CD4-positive, alpha-beta T cell (primary cell): ENCODE data around the gene PIK3C3. TPM values are rescaled to one million over a fixed set of nuclear protein-coding genes. Genes with fewer than 3 reads are reported as not detected.

Source experiments
- ATAC-seq: fragments of 200-7000 bp; cut with Tn5 transposase; one replicate; pipeline ENCODE4 v1.10.0; 2022; ENCODE audit warnings: mild to moderate bottlenecking; ENCODE audit not compliant: poor library complexity
- CTCF ChIA-PET: fragments of 350-600 bp; sonication (Branson Sonifier 250); formaldehyde crosslinking; loops from one replicate; lab custom pipeline; 2021; ENCODE audit warnings: antibody characterized with exemption, inconsistent platforms; lab: Charles Lee
- POLR2A ChIA-PET: fragments of 350-600 bp; sonication (Branson Sonifier 250); formaldehyde crosslinking; loops from one replicate; lab custom pipeline; 2021; ENCODE audit warnings: antibody characterized with exemption, inconsistent platforms; lab: Charles Lee
- DNase-seq, 14 experiments: peaks; one replicate each; pipeline ENCODE4 v3.0.0-alpha.2; 2013 to 2020; ENCODE audit warnings: mixed read lengths in 2 of 14
- H3K27ac ChIP-seq, 2 donors: one replicate each; pipeline versions ENCODE4 v1.5.1 to v1.7.0; 2013; ENCODE audit warnings: low read length in 2 of 2, low read depth in 1 of 2, mild to moderate bottlenecking in 1 of 2
- H3K27me3 ChIP-seq, 2 experiments: 1 replicate in 1 of 2; 2 replicates in 1 of 2; pipeline versions ENCODE4 v1.6.1 to v1.7.0; 2013; ENCODE audit warnings: low read length in 2 of 2, control low read depth in 1 of 2, mild to moderate bottlenecking in 1 of 2, moderate library complexity in 1 of 2; ENCODE audit not compliant: insufficient read depth in 2 of 2, control insufficient read depth in 1 of 2
- H3K36me3 ChIP-seq: one replicate; pipeline ENCODE4 v1.6.1; 2013; ENCODE audit warnings: low read length, control low read depth; ENCODE audit not compliant: insufficient read depth
- H3K4me1 ChIP-seq: one replicate; pipeline ENCODE4 v1.6.1; 2013; ENCODE audit warnings: low read length, control low read depth; ENCODE audit not compliant: insufficient read depth
- H3K4me3 ChIP-seq: one replicate; pipeline ENCODE4 v1.5.1; 2013; ENCODE audit warnings: mild to moderate bottlenecking, low read length, moderate library complexity
- H3K9me3 ChIP-seq, 2 experiments: 1 replicate in 1 of 2; 2 replicates in 1 of 2; pipeline versions ENCODE4 v1.6.1 to v1.7.0; 2013; ENCODE audit warnings: low read length in 2 of 2, mild to moderate bottlenecking in 2 of 2, control low read depth in 1 of 2, moderate library complexity in 1 of 2; ENCODE audit not compliant: control insufficient read depth in 1 of 2, insufficient read depth in 1 of 2
- H3K27ac Mint-ChIP-seq: one replicate; pipeline ENCODE4 v1.8.0; 2020; ENCODE audit warnings: mixed read lengths
- H3K27me3 Mint-ChIP-seq: one replicate; pipeline ENCODE4 v1.8.0; 2021; ENCODE audit warnings: mixed read lengths
- H3K36me3 Mint-ChIP-seq: one replicate; pipeline ENCODE4 v1.8.0; 2021; ENCODE audit warnings: low read depth, mixed read lengths
- H3K4me1 Mint-ChIP-seq: one replicate; pipeline ENCODE4 v1.8.0; 2021; ENCODE audit warnings: low read depth, mixed read lengths
- H3K4me3 Mint-ChIP-seq: one replicate; pipeline ENCODE4 v1.8.0; 2020; ENCODE audit warnings: mild to moderate bottlenecking, mixed read lengths
- H3K9me3 Mint-ChIP-seq: one replicate; pipeline ENCODE4 v1.8.0; 2020; ENCODE audit warnings: mixed read lengths
- intact Hi-C, 2 experiments: fragments of 100-400 bp; cut with DNase I in 1 of 2; cut with micrococcal nuclease in 1 of 2; formaldehyde crosslinking; loops; one replicate each; pipeline versions ENCODE4 v1.15.1 to v1.9.0; 2023 to 2025; cut with DNase I, micrococcal nuclease
- total RNA-seq, 174 experiments: library from RNA in 2 of 174; stranded (reverse) in 2 of 174; gene quantifications; one replicate each; pipeline ENCODE4 v1.2.3 and lab custom pipeline; 2021 to 2026
- TF ChIP-seq, protein P1 (sequence below): fragments of 200-600 bp; IDR thresholded peaks from one replicate; pipeline ENCODE4 v1.8.0; 2022; ENCODE audit warnings: antibody characterized with exemption, mild to moderate bottlenecking

The PIK3C3 gene
- total RNA-seq, 2 experiments from 2014 or later = 33.5 to 34.2 TPM

DNA sequence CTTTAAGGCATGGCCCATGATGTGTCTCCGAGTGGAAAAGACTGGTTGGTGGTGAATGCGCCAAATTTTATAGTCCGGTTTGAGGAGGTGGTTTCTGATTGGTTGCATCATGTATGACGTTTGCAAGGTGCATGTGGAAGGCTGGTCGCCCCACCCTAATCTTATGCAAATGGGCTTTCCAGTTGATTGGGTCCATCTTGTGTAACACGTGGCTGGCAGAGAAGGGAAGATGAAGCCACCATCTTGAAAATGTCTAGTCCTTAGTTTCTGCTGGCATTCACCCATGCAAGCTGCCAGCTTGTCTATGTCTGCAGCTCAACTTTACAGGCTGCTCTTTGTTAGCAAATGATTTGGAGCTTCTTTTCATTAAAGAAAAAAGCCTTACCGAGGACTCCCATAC lies 132.2 kb downstream of the PIK3C3 start:
- Histone ChIP-seq H3K4me1 (no peaks in the 10 kb centered on the region), H3K27me3 (no peaks in the 10 kb centered on the region), H3K4me3 (no peak overlapping the region), H3K9me3 (no peaks in the 10 kb centered on the region), H3K27ac (no peak overlapping the region), H3K36me3 (peaks cover 9% of the 10 kb centered on the region)
- Mint-ChIP-seq H3K36me3 (peaks cover 39% of the 10 kb centered on the region), H3K27ac (no peak overlapping the region), H3K27me3 (no peaks in the 10 kb centered on the region), H3K9me3 (peaks cover 5% of the 10 kb centered on the region), H3K4me1 (no peaks in the 10 kb centered on the region), H3K4me3 (no peak overlapping the region)
- intact Hi-C loops = no loop called here
- CTCF ChIA-PET = no interaction called here
- ATAC-seq (no peak), DNase-seq (no peak)
- TF ChIP-seq, protein P1, sequence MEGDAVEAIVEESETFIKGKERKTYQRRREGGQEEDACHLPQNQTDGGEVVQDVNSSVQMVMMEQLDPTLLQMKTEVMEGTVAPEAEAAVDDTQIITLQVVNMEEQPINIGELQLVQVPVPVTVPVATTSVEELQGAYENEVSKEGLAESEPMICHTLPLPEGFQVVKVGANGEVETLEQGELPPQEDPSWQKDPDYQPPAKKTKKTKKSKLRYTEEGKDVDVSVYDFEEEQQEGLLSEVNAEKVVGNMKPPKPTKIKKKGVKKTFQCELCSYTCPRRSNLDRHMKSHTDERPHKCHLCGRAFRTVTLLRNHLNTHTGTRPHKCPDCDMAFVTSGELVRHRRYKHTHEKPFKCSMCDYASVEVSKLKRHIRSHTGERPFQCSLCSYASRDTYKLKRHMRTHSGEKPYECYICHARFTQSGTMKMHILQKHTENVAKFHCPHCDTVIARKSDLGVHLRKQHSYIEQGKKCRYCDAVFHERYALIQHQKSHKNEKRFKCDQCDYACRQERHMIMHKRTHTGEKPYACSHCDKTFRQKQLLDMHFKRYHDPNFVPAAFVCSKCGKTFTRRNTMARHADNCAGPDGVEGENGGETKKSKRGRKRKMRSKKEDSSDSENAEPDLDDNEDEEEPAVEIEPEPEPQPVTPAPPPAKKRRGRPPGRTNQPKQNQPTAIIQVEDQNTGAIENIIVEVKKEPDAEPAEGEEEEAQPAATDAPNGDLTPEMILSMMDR = no peak
- POLR2A ChIA-PET = no interaction called here

DNA sequence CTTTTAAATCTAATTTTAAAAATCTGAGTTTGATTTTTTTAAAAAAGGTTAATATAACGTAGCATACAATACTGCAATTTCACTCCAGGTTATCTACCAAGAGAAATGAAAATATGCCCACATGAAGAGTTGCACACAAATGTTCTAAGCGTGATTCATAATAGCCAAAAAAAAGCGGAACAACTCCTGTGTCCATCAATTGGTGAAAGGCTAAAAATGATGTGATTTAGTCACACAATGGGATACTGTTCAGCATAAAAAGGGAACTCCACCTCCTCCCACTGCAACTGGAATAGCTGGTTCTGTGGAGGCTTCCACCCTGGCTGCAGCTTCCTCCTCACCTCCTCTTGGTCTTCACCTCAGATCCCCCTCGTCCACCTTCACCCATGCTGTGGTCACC lies 132.8 kb downstream of the PIK3C3 start:
- Mint-ChIP-seq H3K27me3 (no peaks in the 10 kb centered on the region), H3K36me3 (peaks cover 33% of the 10 kb centered on the region), H3K27ac (no peak overlapping the region), H3K9me3 (peaks cover 5% of the 10 kb centered on the region), H3K4me3 (no peak overlapping the region), H3K4me1 (no peaks in the 10 kb centered on the region)
- no peak overlapping the region for H3K27ac ChIP-seq
- H3K27me3 ChIP-seq = no peaks in the 10 kb centered on the region
- H3K4me3 ChIP-seq = no peak overlapping the region
- ChIA-PET POLR2A (no interaction called here), CTCF (no interaction called here)
- no peaks in the 10 kb centered on the region for H3K9me3 ChIP-seq
- ATAC-seq = no peak
- DNase-seq = no peak
- no peaks in the 10 kb centered on the region for H3K4me1 ChIP-seq
- H3K36me3 ChIP-seq = peaks cover 7% of the 10 kb centered on the region
- TF ChIP-seq, protein P1 = no peak
- intact Hi-C loops = no loop called here

DNA sequence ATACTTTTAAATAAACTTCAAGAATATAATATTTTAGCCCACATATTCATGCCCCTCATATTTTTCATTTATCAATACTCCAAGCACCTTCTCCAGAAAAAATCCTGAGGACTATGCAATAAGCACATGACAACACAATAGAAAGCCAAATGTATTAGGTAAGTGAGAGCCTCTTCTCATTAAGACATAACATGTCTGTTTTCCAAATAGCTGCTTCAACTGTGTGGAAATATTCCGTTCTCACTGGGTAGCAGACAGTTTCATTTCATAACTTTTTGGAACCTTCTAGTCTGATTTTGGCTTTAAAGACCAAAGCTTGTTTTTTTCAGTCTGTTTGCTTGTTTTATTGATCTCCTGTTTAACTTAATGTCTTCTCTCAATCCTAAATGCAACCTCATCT lies 137.8 kb downstream of the PIK3C3 start:
- no peak overlapping the region for H3K4me3 ChIP-seq
- ChIA-PET CTCF (no interaction called here), POLR2A (no interaction called here)
- H3K9me3 Mint-ChIP-seq = no peaks in the 10 kb centered on the region
- no peak overlapping the region for H3K27ac Mint-ChIP-seq
- H3K27me3 Mint-ChIP-seq = no peaks in the 10 kb centered on the region
- no peaks in the 10 kb centered on the region for H3K27me3 ChIP-seq
- TF ChIP-seq, protein P1 = no peak
- H3K4me1 ChIP-seq = no peaks in the 10 kb centered on the region
- H3K36me3 Mint-ChIP-seq = no peaks in the 10 kb centered on the region
- ATAC-seq = no peak
- intact Hi-C loops = no loop called here
- H3K9me3 ChIP-seq = no peaks in the 10 kb centered on the region
- H3K4me3 Mint-ChIP-seq = no peak overlapping the region
- no peak for DNase-seq
- no peaks in the 10 kb centered on the region for H3K36me3 ChIP-seq
- H3K27ac ChIP-seq = no peak overlapping the region
- no peaks in the 10 kb centered on the region for H3K4me1 Mint-ChIP-seq
